ENCODE measurements around the gene TMEM82. TPM values are rescaled to one million over a fixed set of nuclear protein-coding genes. Genes with fewer than 3 reads are reported as not detected.
A peak's percentile ranks its signal among the peaks of the same experiment; 100 is the strongest.

The TMEM82 gene
- total RNA-seq, 1 donor from 2014 or later: not detected

DNA sequence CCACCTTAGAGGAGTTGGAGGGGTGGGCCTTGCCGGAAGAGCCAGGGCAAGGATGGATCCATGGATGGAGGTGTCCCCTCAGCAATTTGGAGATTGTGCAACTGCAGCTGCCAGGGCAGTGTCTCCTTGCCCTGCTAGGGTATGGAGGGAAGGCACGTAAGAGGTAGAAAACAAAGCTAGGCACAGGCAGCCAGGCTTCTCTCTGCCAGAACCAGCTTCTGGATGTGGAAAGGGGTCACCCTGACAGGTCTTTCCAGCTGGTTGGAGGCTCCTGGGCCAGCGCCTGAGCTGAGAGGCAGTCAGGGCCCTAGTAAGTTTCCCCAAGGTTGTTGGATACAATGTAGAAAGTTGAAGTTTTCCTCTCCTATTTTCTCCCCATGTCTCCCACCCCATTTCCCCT is 21.4 kb upstream of the TMEM82 start:
- no peak for DNase-seq (ENCODE audit: low spot score)

DNA sequence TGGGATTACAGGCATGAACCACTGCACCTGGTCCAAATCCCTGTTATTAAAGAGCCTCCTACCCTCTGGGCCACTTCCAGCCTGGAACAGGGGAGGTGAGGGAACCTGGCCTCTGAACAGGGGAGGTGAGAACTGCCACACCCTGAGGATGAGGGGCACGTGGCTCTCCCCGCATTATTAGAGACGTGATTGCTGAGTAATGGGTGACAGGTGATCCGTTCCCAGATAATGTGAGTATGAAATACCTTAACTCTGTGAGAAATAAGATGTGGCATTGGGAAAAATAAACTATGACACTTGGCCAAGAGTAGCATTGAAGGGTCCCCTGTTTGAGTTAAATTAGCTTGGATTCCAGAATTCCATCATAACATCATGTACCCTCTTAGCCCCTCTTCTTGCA is 19.9 kb upstream of the TMEM82 start:
- DNase-seq (ENCODE audit: low spot score): no peak

DNA sequence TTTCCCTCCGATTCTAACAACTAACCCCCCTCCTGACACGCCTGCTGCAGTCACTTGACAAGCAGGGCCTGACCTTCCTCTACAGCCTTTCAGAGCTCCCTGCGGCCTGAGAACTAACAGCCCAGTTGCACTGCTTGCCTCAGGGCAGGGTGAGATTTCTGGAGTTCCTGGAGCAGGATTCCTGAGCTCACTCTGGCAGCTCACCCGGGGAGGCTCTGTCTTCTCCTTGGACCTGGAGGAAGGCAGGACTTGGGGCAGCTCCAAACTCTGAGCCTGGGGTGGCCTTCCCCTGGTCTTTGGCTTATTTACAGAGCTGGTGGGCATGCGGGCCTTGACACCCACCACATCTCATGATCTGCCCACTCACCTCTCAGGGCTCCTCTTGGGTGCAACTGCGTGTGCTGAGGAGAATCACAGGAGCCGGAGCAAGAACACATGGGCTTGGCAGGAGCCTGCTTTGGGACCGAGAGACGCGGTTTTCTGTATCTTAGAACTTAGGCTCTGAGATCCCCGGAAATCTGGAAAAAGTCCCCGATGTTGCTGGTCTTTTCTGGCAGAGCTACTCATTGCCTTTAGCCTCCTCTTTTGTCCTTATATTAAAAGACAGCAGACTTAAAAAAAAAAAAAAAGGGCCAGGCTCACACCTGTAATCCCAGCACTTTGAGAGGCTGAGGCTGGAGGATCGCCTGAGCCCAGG is 19.3 kb upstream of the TMEM82 start:
- DNase-seq (ENCODE audit: low spot score): peak; percentile 32

DNA sequence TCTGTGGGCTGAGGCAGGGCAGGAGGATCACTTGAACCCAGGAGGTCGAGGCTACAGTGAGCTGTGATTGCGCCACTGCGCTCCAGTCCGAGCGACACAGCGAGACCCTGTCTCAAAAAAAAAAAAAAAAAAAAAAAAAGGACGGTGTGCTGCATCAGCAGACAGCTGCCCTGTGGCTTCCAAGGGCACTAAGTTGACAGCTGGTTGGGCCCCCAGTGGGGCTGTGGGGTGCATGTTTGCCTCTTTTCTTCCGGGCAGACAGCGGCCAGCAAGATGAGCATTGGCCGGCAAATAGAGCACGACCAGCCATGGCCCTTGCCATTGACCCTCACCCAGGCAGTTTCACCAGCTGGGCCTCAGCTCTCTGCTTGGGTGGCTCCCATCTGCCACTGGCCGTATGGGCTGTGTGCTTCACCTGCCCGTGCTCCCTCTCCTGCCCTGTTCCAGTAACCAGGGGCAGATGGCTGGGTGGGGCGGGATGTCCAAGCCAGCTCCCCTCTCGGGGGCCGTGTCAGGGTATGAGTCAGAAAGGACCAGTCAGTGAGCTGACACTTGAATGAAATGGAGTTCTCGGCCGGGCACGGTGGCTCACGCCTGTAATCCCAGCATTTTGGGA is 18.6 kb upstream of the TMEM82 start:
- DNase-seq (ENCODE audit: low spot score): no peak

- no peak for DNase-seq (ENCODE audit: low spot score)
Observed at GRCh38 chr1:15724949-15725880, 17.1 kb upstream of the TMEM82 start.

DNA sequence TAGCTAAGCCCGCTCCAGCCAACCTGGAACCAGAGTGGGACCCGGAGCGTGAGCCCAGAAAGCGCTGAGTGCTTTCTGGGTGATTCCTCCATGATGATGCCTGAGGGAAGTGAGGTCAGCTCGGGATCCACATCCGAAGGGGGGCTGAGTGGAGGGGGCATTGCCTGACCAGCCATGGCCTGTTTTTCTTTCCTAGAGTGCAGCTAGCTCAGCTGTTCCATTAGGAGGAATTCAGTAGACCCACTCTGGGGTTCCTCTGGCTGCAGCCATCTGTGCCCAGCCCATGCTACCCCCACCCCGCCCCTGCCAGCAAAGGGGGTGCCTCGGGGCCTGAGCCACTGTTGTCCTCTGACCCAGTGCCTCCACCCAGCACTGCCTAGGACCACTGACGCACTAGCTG is 15.8 kb upstream of the TMEM82 start:
- DNase-seq (ENCODE audit: low spot score): no peak

- DNase-seq (ENCODE audit: low spot score): no peak
Observed at GRCh38 chr1:15727021-15727420, 15.3 kb upstream of the TMEM82 start.

DNA sequence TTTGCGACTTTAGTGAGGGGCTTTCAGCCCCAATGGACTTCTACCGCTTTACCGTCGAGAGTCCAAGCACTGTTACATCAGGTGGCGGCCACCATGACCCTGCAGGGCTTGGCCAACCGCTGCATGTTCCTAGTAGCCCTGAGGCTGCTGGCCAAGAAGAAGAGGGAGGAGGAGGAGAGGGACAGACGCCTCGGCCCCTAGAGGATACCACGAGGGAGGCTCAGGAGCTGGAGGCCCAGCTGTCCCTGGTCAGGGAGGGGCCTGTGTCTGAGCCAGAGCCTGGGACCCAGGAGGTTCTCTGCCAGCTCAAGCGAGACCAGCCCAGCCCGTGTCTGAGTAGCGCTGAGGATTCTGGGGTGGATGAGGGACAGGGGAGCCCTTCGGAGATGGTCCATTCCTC is 14.9 kb upstream of the TMEM82 start:
- DNase-seq (ENCODE audit: low spot score): no peak

GRCh38 chr1:15727866-15728534 is 14.3 kb upstream of the TMEM82 start:
- no peak for DNase-seq (ENCODE audit: low spot score)

GRCh38 chr1:15728937-15729657 is 13.2 kb upstream of the TMEM82 start:
- DNase-seq (ENCODE audit: low spot score): no peak

DNA sequence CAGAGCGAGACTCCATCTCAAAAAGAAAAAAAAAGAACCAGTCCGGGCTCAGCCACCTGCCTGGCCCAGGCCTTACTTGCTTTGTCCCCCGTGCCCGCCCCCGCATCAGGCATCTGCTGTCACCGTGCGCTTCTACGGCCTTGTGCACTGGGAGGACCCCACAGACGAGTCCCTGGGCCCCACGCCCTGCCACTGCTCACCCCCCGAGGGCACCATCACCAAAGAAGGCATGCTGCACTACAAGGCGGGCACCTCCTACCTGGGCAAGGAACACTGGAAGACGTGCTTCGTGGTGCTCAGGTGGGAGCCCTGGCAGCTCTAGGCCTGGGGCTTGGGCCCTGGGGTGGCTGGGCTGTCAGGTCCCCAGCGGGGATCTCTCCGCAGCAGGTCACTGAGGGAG is 11.9 kb upstream of the TMEM82 start:
- DNase-seq (ENCODE audit: low spot score): no peak

GRCh38 chr1:15730936-15731335 is 11.4 kb upstream of the TMEM82 start:
- no peak for DNase-seq (ENCODE audit: low spot score)

DNA sequence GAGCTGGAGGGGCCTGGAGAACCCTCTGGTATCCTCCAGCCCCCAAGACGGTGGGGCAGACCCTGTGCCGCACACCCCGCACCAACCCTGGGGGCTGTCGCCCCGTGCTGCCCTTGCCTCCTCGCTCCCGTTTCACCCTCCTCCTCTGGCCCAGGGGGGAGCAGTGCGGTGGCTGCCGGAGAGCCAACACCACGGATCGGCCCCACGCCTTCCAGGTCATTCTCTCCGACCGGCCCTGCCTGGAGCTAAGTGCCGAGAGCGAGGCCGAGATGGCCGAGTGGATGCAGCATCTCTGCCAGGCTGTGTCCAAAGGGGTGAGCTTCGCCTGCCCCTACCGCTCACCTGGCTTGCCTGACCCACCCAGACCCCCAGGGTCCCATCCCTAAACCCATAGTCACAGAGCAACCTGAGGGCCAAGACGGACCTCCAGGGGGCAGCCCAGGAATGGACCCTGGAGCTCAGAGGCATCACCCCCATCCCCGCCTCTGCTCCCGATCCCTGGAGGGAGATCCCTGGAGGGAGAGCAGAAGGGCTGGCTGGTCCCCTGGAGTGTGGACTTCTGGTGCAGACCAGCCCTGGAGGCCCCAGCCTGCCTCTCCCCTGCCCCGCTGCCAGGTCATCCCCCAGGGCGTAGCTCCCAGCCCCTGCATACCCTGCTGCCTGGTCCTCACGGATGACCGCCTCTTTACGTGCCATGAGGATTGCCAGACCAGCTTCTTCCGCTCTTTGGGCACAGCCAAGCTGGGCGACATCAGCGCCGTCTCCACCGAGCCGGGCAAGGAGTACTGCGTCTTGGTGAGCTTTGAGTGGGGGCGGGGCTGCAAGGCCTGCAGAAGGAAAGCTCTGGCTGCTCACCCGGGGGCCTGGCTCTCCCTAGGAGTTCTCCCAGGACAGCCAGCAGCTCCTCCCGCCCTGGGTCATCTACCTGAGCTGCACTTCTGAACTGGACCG is 10.3 kb upstream of the TMEM82 start:
- no peak for DNase-seq (ENCODE audit: low spot score)

GRCh38 chr1:15732686-15733081 is 9.6 kb upstream of the TMEM82 start:
- no peak for DNase-seq (ENCODE audit: low spot score)

- no peak for DNase-seq (ENCODE audit: low spot score)
Observed at GRCh38 chr1:15733218-15733725, 9.0 kb upstream of the TMEM82 start.

- no peak for DNase-seq (ENCODE audit: low spot score)
Observed at GRCh38 chr1:15733726-15734226, 8.5 kb upstream of the TMEM82 start.

GRCh38 chr1:15734296-15734695 is 8.0 kb upstream of the TMEM82 start:
- DNase-seq (ENCODE audit: low spot score): no peak

DNA sequence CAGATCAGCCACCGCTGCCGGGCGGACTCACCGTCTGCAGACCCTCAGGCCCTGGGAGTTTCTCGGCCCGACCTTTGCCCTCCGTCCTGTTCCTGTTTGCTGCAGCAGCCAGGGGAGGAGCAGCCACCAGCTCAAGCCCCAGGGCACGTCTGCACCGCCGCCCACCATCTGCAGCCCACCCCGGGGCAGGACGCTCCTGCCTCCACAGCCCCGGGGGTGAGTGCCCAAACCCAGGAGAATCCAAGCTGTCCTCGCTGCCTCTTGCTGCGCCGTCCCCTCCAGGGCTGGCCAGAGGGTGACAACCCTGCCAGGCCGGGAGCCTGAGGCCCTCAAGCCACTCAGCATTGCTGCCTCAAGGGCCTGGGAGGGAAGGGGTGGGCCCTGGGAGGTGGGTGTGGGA is 7.4 kb upstream of the TMEM82 start:
- no peak for DNase-seq (ENCODE audit: low spot score)

DNA sequence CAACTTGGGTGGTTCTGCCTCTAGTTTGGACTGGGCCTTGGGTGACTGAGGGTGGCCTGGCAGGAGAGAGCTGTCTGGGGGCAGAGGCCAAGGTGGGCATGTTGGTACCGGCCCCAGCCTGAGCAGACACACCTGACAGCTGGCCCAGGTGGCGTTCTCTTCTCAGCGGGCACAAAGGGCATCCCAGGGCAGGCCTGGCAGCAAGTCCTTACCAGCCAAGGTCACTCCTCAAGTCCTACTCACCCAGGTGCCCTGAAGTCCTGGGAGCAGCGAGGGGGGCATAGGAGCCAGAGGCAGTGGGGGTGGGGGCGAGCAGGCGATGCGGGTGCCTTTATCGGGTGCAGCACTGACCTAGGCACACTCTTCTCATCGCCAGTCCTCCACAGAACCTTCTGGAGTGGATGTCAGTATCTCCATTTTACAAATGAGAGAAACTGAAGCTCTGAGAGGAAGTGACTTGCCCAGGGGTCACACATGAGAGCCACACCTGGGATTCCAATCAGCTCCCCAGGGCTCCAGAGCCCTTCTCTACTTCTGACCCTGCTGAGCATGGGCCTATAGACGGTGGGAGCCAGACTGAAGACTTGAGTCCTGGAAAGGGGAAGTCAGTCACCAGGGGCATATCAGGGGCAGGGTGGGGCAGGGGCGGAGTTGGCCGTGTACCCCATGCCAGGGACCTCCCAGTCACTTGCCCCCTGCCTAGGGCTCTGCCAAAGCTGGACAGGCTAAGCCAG is 6.8 kb upstream of the TMEM82 start:
- DNase-seq (ENCODE audit: low spot score): no peak

Data from umbilical cord (tissue), 2 donors.